GM21717 (cell line): ENCODE results near the gene CEP170.

Source experiments
- ATAC-seq: cut with Tn5 transposase; IDR thresholded peaks from one replicate; pipeline ENCODE4 v1.9.1; 2021; ENCODE audit warnings: mild to moderate bottlenecking, moderate library complexity; ENCODE audit not compliant: unreplicated experiment

CEP170 gene

DNA sequence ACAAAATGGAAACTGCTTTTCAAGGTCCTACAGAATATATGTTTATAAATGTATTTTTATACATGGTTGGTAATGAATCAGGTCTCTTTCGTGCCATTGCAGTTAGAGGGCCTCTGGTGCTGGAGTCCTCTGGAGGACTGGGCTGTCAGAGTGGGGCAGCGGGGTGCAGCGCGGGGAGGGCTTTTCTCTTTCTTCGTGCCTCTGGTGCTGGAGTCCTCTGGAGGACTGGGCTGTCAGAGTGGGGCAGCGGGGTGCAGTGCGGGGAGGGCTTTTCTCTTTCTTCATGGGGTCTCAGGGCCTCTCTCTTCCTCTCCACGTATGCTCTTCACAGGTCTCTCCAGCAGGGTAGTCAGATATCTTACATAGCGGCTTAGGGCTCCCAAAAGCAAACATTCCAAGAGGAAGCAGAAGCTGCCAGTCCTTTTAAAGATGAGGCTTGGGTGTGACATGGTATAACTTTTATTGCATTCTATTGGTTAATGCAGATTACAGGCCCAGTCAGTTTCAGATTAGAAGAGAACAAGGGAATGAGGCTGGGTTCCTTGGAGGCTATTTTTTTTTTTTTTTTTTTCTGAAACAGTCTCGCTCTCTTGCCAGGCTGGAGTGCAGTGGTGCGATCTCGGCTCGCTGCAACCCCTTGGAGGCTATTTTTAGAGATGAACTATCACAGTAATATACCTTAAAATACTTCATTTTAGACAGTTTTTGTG is 13.8 kb upstream of the CEP170 start:
- no peak for ATAC-seq

DNA sequence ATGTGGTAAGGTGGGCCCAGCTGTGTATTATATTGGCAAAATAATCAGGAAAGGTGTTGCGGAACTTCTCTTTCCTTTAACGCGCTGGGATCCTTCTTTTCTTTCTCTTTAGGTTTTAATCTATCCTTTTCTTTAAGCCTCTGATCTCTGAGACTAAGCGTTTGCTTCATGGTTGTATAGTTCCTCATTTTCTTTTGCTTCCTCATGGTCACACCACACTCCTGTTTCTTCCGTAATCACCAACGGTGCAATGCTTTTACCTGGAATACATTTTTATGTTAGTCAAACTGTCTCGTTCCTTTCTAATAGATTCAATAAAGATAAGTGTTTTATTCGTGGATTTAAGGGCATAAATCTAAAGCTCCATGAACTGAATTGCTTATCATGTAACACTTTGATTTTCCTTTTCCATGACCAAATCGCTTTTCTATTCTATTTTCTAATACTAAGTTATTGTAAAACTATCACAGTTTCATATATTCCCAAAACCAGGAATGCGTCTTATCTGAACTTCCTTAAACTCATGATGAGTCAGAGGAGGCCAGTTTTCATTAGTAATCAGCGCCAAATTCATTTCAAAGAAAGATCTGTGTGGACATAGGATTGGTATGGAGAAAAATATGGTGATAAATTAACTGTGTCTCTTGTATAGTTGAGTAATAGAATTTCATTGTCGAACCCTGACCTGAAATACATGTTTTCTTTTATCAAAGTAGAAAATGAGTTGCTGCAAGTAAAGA is 13.0 kb upstream of the CEP170 start:
- no peak for ATAC-seq

GRCh38 chr1:243267471-243267880 is 12.4 kb upstream of the CEP170 start:
- no peak for ATAC-seq

DNA sequence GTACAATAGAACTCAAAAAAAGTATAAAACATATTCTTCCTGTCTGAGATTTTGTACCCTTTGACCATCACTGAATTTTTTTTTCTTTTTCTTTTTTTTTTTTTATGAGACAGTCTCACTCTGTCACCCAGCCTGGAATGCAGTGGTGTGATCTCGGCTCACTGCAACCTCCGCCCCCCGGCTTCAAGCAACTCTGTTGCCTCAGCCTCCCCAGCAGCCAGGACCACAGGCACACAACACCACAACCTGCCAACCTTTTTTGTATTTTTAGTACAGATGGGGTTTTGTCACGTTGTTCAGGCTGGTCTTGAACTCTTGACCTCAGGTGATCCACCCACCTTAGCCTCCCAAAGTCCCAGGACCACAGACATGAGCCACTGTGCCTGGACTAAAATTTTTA is 11.2 kb upstream of the CEP170 start:
- ATAC-seq: no peak

GRCh38 chr1:243264717-243265116 is 9.6 kb upstream of the CEP170 start:
- peak; percentile 49 for ATAC-seq

DNA sequence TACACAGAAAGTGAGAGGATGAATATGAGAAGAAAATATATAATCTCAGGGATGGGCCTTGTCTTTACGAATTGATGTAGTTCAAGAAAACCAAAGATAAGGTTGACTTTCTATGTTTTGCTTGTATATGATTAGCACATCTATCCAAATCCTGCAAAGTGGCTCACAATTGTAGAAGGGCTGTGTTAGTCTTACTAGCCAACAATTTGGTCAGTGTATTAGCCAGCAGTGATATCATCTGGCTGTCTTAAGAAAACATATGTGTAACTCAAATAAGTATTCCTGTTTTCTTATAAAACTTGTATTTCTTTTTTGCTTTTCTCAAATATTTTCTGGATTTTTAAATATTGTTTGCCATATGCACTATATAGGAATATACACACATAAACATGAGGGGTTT is 6.3 kb upstream of the CEP170 start:
- no peak for ATAC-seq

GRCh38 chr1:243260221-243260880 is 5.3 kb upstream of the CEP170 start:
- no peak for ATAC-seq

GRCh38 chr1:243258731-243259130 is 3.6 kb upstream of the CEP170 start:
- ATAC-seq: no peak

DNA sequence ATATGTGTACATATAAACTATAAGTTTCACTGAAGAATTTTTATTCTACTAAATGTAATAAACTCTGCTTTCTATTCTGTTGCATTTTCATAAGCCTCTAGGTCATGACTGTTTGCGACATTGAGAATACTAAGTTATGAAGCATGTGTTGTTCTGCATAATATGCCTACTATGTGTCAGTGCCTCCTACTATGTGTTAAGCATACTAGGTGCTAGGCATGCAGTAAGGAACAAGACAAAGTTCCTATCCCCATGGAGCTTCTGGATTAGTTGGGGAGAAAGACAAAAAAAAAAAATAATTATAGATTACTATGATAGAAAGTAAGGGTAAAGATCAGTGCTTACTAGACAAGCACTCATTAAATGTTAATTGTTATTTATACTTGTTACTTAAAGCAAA is 2.1 kb upstream of the CEP170 start:
- ATAC-seq: no peak

DNA sequence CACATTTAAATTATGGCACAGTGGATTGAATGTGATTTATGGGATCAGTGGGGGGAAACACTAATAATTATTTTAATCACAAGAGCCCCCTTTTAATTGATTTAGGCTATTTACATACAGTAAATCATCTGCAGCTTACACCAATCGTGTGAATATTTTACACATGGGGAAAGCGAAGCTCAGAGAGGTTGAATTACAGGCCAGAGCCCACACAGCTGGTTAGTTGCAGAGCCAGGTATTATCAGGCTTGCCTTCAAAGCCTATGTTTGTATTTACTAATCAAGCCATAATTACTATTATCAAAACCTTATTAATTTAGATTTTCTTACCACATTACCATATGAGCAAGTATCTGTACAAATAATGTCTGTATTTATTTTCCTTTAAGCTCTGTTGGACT is 1.5 kb upstream of the CEP170 start:
- no peak for ATAC-seq

DNA sequence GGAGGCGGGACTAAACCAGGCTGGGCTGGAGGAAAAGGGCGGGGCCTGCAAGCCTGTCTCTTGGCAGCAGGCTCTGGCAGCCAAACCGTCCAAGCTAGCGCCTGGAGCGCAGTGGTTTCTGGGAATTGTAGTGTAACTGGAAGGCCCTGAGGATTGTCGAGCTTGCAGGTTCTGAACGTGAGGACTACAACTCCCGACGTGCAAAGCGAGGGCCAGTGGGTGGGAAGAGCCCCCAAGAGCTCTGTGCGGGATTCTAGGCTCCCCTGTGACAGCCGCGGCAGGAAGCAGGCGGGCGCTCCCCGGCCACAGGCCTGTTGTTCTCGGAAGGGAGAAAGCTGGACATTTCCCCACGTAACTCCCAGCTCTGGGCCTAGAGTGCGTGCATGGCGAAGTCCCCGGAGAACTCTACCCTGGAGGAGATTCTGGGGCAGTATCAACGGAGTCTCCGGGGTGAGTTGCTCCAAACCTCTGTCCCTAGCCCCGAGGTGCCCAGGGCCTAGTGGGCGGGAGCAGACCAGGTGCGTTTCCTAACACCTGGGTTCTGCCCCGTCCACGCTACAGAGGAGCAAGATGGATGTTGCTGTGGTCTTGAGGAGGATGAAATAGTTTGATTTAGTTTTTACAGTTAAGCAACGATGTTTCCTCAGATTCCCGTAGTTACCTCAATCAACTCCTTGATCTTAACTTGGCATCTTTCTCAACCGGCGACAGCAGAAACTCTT is 871 bp upstream of the CEP170 start, which contains the start of gene SDCCAG8:
Gene SDCCAG8, plus strand, starts transcription at position 251 of the 722 bp plus-strand sequence. Its CDS starts 133 bp downstream, at position 384.
- ATAC-seq: peak; percentile 76

- peak; percentile 27 for ATAC-seq
These were observed 701 bp downstream of the CEP170 start for GRCh38 chr1:243254233-243254926.

GRCh38 chr1:243253926-243254232 is 1.2 kb downstream of the CEP170 start:
- ATAC-seq: no peak

DNA sequence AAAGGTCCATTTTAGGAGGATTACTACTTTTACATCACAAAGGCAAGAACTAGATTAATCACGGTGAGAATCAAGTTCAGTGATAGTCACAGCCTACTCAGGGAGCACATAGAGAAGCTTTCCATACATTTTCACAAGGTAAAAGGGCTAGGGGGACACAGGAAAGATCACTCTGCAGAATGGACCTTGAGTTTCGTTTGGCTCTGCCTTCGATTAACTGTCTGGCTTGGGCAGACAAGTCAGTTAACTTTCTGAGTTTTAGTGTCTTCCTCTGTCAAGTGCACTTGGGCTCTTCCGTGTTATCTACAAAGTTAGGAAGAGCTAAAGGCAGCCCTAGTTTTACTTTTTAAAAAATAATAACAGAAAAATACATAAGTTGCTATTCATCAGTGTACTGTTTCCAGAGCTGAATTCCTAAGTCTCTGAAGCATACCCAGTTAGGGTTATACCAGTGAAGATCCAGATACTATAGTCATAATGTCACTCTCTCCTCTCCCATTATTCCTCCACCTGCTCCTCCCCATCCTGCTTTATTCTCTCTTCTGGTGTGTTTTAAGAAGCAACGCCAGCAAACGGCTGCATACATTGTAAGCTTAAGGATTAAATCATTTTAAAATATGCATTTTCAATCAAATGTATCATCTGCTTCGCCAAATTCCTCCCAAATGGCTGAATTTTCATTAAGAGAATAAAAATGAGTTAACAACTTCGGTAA is 1.7 kb downstream of the CEP170 start:
- ATAC-seq: no peak

- ATAC-seq: no peak
These were observed 3.5 kb downstream of the CEP170 start for GRCh38 chr1:243251539-243251938.

GRCh38 chr1:243250102-243250501 is 5.0 kb downstream of the CEP170 start:
- ATAC-seq: no peak

GRCh38 chr1:243249214-243249613 is 5.9 kb downstream of the CEP170 start:
- no peak for ATAC-seq

DNA sequence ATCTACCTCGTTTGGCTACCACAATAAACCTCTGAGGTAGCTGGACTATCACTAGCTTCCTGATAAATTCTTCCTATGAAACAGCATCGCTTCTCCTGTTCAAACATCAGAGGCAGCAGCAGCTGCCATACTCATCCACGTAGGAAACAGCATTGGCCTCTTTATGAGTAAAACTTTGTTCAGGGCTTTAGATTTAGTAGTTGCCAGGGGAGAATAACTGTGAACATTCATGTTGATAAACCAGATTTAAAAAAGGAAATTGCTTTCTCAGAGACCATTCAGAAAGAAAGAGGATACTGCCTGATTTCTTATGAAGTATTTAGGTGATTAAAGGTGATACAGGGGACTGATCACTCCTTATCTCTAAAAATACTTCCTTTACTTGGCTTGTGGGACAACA is 7.2 kb downstream of the CEP170 start:
- ATAC-seq: no peak

DNA sequence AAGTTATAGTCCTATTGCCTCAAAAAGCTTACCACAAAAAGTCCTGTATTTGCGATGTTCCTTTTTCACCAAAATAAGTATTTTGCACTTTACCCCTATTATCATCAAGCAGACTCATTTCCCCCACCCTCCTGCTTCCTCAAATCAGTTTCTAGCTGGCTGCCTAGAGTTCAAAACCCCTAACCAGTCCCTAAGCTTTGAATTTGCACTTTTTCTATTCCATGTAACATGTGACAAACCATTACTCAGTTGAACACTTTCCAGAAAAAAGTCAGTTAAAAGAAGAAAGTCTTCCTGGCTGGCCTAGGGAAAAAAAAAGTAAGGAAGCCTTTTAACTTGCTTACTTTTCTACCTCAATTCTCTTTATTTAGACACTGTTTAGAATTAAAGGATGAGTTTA is 8.2 kb downstream of the CEP170 start:
- no peak for ATAC-seq

GRCh38 chr1:243244432-243244841 is 10.6 kb downstream of the CEP170 start:
- peak; percentile 63 for ATAC-seq
